Measurements from ENCODE around the gene CHMP2A.
A peak's percentile ranks its signal among the peaks of the same experiment; 100 is the strongest.

DNA sequence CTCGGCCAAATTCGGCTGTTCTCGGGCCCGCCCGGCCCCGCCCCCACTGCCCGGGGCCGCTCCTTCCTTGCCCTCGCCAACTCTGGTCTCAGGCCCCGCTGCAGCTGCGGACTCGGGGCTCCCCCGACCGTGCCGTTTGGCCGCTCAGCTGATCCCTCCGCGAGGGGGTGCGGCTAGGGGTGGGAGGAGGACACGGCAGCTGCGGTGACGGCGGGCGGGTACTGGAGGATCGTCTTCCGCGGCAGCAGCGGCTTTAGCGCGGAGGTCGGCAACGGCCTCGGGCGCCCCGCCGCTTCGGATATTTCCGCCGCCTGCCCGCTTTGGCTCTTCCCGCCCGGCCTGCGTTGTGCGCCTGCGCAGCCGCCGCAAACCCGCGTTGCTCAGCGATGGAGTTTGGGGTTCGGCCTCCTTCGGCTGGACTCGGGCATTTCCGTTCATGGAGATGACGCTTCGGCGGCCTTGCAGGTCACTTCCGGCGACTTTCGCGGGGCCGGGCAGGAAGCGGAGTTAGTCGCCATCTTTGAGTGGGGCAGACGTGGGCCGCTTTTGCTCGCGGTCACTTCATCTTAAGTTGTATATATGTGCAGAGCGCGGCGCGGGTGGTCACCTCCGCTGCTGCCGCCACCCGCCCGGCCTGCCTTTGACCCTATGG, 3.8 kb upstream of the CHMP2A start:
- TF ChIP-seq EZH2phosphoT487 (IDR thresholded peaks at IDR 0.05; ENCODE audit: low read depth, severe bottlenecking, unreplicated experiment) (no peak), EZH2 (IDR thresholded peaks at IDR 0.05; ENCODE audit: borderline replicate concordance) (no peak)
- TF ChIP-seq, protein P1, sequence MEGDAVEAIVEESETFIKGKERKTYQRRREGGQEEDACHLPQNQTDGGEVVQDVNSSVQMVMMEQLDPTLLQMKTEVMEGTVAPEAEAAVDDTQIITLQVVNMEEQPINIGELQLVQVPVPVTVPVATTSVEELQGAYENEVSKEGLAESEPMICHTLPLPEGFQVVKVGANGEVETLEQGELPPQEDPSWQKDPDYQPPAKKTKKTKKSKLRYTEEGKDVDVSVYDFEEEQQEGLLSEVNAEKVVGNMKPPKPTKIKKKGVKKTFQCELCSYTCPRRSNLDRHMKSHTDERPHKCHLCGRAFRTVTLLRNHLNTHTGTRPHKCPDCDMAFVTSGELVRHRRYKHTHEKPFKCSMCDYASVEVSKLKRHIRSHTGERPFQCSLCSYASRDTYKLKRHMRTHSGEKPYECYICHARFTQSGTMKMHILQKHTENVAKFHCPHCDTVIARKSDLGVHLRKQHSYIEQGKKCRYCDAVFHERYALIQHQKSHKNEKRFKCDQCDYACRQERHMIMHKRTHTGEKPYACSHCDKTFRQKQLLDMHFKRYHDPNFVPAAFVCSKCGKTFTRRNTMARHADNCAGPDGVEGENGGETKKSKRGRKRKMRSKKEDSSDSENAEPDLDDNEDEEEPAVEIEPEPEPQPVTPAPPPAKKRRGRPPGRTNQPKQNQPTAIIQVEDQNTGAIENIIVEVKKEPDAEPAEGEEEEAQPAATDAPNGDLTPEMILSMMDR (IDR thresholded peaks at IDR 0.05; ENCODE audit: poor library complexity): peak; percentile 2

Data from hepatocyte (in vitro differentiated cells).